HG03039 (cell line): Measurements from ENCODE around the gene NXPH1.

Experiments
- ATAC-seq: cut with Tn5 transposase; IDR thresholded peaks from one replicate; pipeline ENCODE4 v1.9.1; 2021; ENCODE audit warnings: mild to moderate bottlenecking, moderate library complexity; ENCODE audit not compliant: unreplicated experiment

Gene NXPH1

GRCh38 chr7:8491544-8492489 is 58.4 kb downstream of the NXPH1 start:
- ATAC-seq: no peak

GRCh38 chr7:8499128-8499527 is 65.7 kb downstream of the NXPH1 start:
- no peak for ATAC-seq

GRCh38 chr7:8500286-8500685 is 66.9 kb downstream of the NXPH1 start:
- no peak for ATAC-seq

- ATAC-seq: no peak
Measured at GRCh38 chr7:8507566-8507965, 74.2 kb downstream of the NXPH1 start.

- ATAC-seq: no peak
Measured at GRCh38 chr7:8509621-8510020, 76.2 kb downstream of the NXPH1 start.

- ATAC-seq: no peak
Measured at GRCh38 chr7:8511855-8512254, 78.4 kb downstream of the NXPH1 start.

- ATAC-seq: no peak
Measured at GRCh38 chr7:8514781-8515519, 81.5 kb downstream of the NXPH1 start.

GRCh38 chr7:8515640-8516185 is 82.3 kb downstream of the NXPH1 start:
- ATAC-seq: no peak

- ATAC-seq: no peak
Measured at GRCh38 chr7:8516976-8517375, 83.6 kb downstream of the NXPH1 start.

GRCh38 chr7:8528311-8528710 is 94.9 kb downstream of the NXPH1 start:
- no peak for ATAC-seq

GRCh38 chr7:8531991-8532515 is 98.6 kb downstream of the NXPH1 start:
- no peak for ATAC-seq

- ATAC-seq: peak; percentile 86
Measured at GRCh38 chr7:8536431-8536830, 103.0 kb downstream of the NXPH1 start.

- no peak for ATAC-seq
Measured at GRCh38 chr7:8549046-8549445, 115.6 kb downstream of the NXPH1 start.

- no peak for ATAC-seq
Measured at GRCh38 chr7:8560501-8560900, 127.1 kb downstream of the NXPH1 start.

- no peak for ATAC-seq
Measured at GRCh38 chr7:8561449-8561848, 128.0 kb downstream of the NXPH1 start.

- no peak for ATAC-seq
Measured at GRCh38 chr7:8564281-8564680, 130.9 kb downstream of the NXPH1 start.

GRCh38 chr7:8566016-8566415 is 132.6 kb downstream of the NXPH1 start:
- no peak for ATAC-seq

- no peak for ATAC-seq
Measured at GRCh38 chr7:8567626-8568025, 134.2 kb downstream of the NXPH1 start.

GRCh38 chr7:8579661-8580194 is 146.3 kb downstream of the NXPH1 start:
- ATAC-seq: no peak

GRCh38 chr7:8581842-8582241 is 148.4 kb downstream of the NXPH1 start:
- ATAC-seq: no peak

GRCh38 chr7:8582728-8583127 is 149.3 kb downstream of the NXPH1 start:
- ATAC-seq: no peak
